Lung (tissue), 13 donors: ENCODE measurements around the gene GPX8. TPM values are rescaled to one million over a fixed set of nuclear protein-coding genes. Genes with fewer than 3 reads are reported as not detected.

Experiments
- ATAC-seq: fragments of 200-7000 bp; cut with Tn5 transposase; one replicate; pipeline ENCODE4 v1.9.1; 2020; ENCODE audit warnings: moderate number of reproducible peaks; ENCODE audit not compliant: insufficient read depth, low FRiP score
- DNase-seq, 3 donors: peaks; one replicate each; pipeline ENCODE4 v3.0.0-alpha.2; 2013 to 2017
- H3K27ac ChIP-seq, 2 donors: one replicate each; pipeline ENCODE4 v1.5.1; 2013; ENCODE audit warnings: mild to moderate bottlenecking in 2 of 2, moderate library complexity in 2 of 2, control low read depth in 1 of 2, inconsistent platforms in 1 of 2, low read depth in 1 of 2, low read length in 1 of 2
- H3K27me3 ChIP-seq, 3 donors: one replicate each; pipeline ENCODE4 v1.5.1; 2013; ENCODE audit warnings: low read length in 2 of 3; ENCODE audit not compliant: control insufficient read depth in 3 of 3, insufficient read depth in 3 of 3
- H3K36me3 ChIP-seq, 4 donors: one replicate each; pipeline ENCODE4 v1.5.1; 2013; ENCODE audit warnings: low read length in 4 of 4, mild to moderate bottlenecking in 1 of 4, moderate library complexity in 1 of 4; ENCODE audit not compliant: control insufficient read depth in 4 of 4, insufficient read depth in 4 of 4
- H3K4me1 ChIP-seq, 5 donors: one replicate each; pipeline ENCODE4 v1.5.1; 2013; ENCODE audit warnings: low read length in 5 of 5, mild to moderate bottlenecking in 2 of 5, moderate library complexity in 1 of 5; ENCODE audit not compliant: control insufficient read depth in 5 of 5, insufficient read depth in 5 of 5
- H3K4me3 ChIP-seq: one replicate; pipeline ENCODE4 v1.5.1; 2013; ENCODE audit warnings: mild to moderate bottlenecking, control low read depth, moderate library complexity
- H3K9ac ChIP-seq, 2 donors: one replicate each; pipeline ENCODE4 v1.5.1; 2013; ENCODE audit warnings: low read length in 2 of 2, control low read depth in 1 of 2; ENCODE audit not compliant: insufficient read depth in 1 of 2
- H3K9me3 ChIP-seq, 4 donors: one replicate each; pipeline ENCODE4 v1.5.1; 2013; ENCODE audit warnings: low read length in 3 of 4, mild to moderate bottlenecking in 1 of 4, moderate library complexity in 1 of 4; ENCODE audit not compliant: control insufficient read depth in 4 of 4, insufficient read depth in 3 of 4
- WGBS, 2 donors: extraction: QIAGEN DNeasy Blood & Tissue Kit; methylation state at CpG; one replicate each; pipeline ENCODE4 v1.1.7; 2013; 5-methylcytosine and 5-hydroxymethylcytosine counted together
- polyA plus RNA-seq, 2 donors: library from polyadenylated mRNA; stranded (reverse); fragments of 200-250 nt; gene quantifications; one replicate each; pipeline ENCODE4 v1.2.1, GENCODE V29; 2013
- small RNA-seq: library from RNA; depleted of rRNA; stranded (forward); fragments of <200 nt; gene quantifications from one replicate; pipeline ENCODE3, GENCODE V24; 2014; ENCODE audit warnings: low replicate concordance
- total RNA-seq, 2 donors: library from RNA; depleted of rRNA in 1 of 2; stranded (reverse); fragments of >200 nt in 1 of 2; gene quantifications; one replicate each; pipeline ENCODE4 v1.2.1, GENCODE V29; 2014 to 2021
- TF ChIP-seq, protein P1 (sequence below): IDR thresholded peaks from 2 replicates; pipeline ENCODE4 v1.5.1; 2012; ENCODE audit warnings: mild to moderate bottlenecking; ENCODE audit errors: control extremely low read depth, extremely low read depth
- donor health status: control.
- donor health status: control.
- donor health status: Bipolar disorder and iron deficiency.
- donor health status: healthy.
- donor health status: DM: yes; HTN: yes; CAD: no.

GPX8 gene
- total and polyA plus RNA-seq, 4 donors, result 7.5 to 30.8 (median 13.7) TPM

DNA sequence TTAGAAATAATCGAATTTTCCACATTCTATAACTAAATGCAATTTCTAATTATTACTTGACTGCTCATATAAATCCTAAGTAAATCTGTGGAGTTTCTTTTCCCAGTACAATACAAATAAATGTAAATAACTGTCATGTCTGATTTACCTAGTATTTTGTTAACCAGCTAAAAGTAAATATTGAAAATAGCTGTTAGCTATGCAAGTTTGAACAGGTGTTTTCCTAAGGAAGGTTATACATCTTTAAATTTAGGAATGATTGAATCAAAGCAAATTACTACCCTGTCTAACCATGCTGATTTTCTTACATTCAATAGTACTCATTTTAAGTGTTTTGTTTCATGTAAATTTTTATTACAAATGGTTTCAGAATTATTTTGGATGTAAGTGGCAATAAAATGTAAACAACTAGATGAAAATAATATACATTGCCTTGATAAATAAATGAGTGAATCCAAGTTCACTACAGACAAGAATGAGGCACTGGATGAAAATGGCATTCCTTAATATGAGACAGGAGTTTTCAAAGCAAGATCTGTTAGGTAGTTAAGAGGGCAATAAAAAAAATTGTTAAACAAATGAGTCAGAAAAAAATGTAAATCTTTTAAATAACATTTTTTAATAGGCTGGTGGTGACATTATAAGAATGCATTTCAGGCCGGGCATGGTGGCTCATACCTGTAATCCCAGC, 51.4 kb downstream of the GPX8 start:
- DNase-seq, result no peak
- Histone ChIP-seq H3K9ac (no peak overlapping the region), H3K36me3 (no peaks in the 10 kb centered on the region), H3K4me3 (no peak overlapping the region), H3K9me3 (no peaks in the 10 kb centered on the region), H3K27me3 (peaks cover 0 to 11% (median 5%) of the 10 kb centered on the region in 3 donors), H3K27ac (no peak overlapping the region), H3K4me1 (no peaks in the 10 kb centered on the region)
- 80 to 91% methylated on average over 2 of the region's 2 CpGs for WGBS, 2 donors
- TF ChIP-seq, protein P1, sequence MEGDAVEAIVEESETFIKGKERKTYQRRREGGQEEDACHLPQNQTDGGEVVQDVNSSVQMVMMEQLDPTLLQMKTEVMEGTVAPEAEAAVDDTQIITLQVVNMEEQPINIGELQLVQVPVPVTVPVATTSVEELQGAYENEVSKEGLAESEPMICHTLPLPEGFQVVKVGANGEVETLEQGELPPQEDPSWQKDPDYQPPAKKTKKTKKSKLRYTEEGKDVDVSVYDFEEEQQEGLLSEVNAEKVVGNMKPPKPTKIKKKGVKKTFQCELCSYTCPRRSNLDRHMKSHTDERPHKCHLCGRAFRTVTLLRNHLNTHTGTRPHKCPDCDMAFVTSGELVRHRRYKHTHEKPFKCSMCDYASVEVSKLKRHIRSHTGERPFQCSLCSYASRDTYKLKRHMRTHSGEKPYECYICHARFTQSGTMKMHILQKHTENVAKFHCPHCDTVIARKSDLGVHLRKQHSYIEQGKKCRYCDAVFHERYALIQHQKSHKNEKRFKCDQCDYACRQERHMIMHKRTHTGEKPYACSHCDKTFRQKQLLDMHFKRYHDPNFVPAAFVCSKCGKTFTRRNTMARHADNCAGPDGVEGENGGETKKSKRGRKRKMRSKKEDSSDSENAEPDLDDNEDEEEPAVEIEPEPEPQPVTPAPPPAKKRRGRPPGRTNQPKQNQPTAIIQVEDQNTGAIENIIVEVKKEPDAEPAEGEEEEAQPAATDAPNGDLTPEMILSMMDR, result no peak
- no peak for ATAC-seq

Small RNA genes lying within 50 kb of the gene (small RNA-seq; reads per million reads assigned to genes)
- gene MIR449A (270 reads per million, percentile 99 among the genes with 10 or more reads in this experiment), gene MIR449B (7.5 reads per million, percentile 95 among the genes with 10 or more reads in this experiment), gene MIR449C (466 reads per million, percentile 99 among the genes with 10 or more reads in this experiment)

Other genes starting within 250 kb of the GPX8 start
- gene ESM1, start 174.6 kb upstream of the GPX8 start, total RNA-seq, result 10 to 100 TPM in 1 of 2 donors, 1 to 10 TPM in 1; 3.8 to 12.5 TPM
- gene ESM1, start 174.6 kb upstream of the GPX8 start, polyA plus RNA-seq, result 10 to 100 TPM in 1 of 2 donors, 1 to 10 TPM in 1; 7.5 to 48.0 TPM
- 1 to 10 TPM in 1 of 2 donors, under 1 TPM in 1; 0.31 to 7.7 TPM for gene GZMK, start 135.9 kb upstream of the GPX8 start, total RNA-seq
- gene GZMK, start 135.9 kb upstream of the GPX8 start, polyA plus RNA-seq, result 1 to 10 TPM in 1 of 2 donors, under 1 TPM in 1; 0.51 to 1.7 TPM
- gene GZMA, start 57.5 kb upstream of the GPX8 start, total RNA-seq, result 1 to 10 TPM; 2.4 to 4.3 TPM
- 1 to 10 TPM; 6.2 to 7.8 TPM for gene GZMA, start 57.5 kb upstream of the GPX8 start, polyA plus RNA-seq
- 1 to 10 TPM; 1.4 to 5.7 TPM for gene CDC20B, start 13.0 kb downstream of the GPX8 start, total RNA-seq
- gene CDC20B, start 13.0 kb downstream of the GPX8 start, polyA plus RNA-seq, result under 1 TPM; 0.28 to 0.42 TPM
- gene MCIDAS, start 67.1 kb downstream of the GPX8 start, total RNA-seq, result 1 to 10 TPM in 1 of 2 donors, under 1 TPM in 1; 0.31 to 1.7 TPM
- under 1 TPM; 0.23 to 0.93 TPM for gene MCIDAS, start 67.1 kb downstream of the GPX8 start, polyA plus RNA-seq
- 1 to 10 TPM; 4.7 to 8.5 TPM for gene CCNO, start 73.4 kb downstream of the GPX8 start, total RNA-seq
- 1 to 10 TPM; 3.2 to 5.3 TPM for gene CCNO, start 73.4 kb downstream of the GPX8 start, polyA plus RNA-seq
- 10 to 100 TPM; 24.4 to 35.3 TPM for gene DHX29, start 147.5 kb downstream of the GPX8 start, total RNA-seq
- 10 to 100 TPM in 1 of 2 donors, 1 to 10 TPM in 1; 8.0 to 13.7 TPM for gene DHX29, start 147.5 kb downstream of the GPX8 start, polyA plus RNA-seq
- 10 to 100 TPM; 49.9 to 88.4 TPM for gene MTREX, start 147.8 kb downstream of the GPX8 start, total RNA-seq
- 10 to 100 TPM; 17.4 to 22.0 TPM for gene MTREX, start 147.8 kb downstream of the GPX8 start, polyA plus RNA-seq